ENCODE measurements around the gene NELFCD.

The NELFCD gene

GRCh38 chr20:59008715-59009336 lies 27.8 kb downstream of the NELFCD start (continued):
- TF ChIP-seq ZNF518A (tag by site-specific recombination; conservative IDR thresholded peaks at IDR 0.05; ENCODE audit: low read depth), result no peak
- TF ChIP-seq TCF7L2 (IDR thresholded peaks at IDR 0.05; ENCODE audit: borderline replicate concordance, low read depth, low read length), result no peak
- TF ChIP-seq ZBTB11 (tag by site-specific recombination; conservative IDR thresholded peaks at IDR 0.05; ENCODE audit: low read depth), result no peak
- TF ChIP-seq ZNF266 (tag by site-specific recombination; IDR thresholded peaks at IDR 0.05; ENCODE audit: low read depth), result no peak
- TF ChIP-seq ZNF792 (tag by site-specific recombination; IDR thresholded peaks at IDR 0.05), result no peak
- no peak for TF ChIP-seq ZNF76 (tag by site-specific recombination; IDR thresholded peaks at IDR 0.05; ENCODE audit: borderline replicate concordance, low read depth)
- TF ChIP-seq ZBTB1 (tag by site-specific recombination; IDR thresholded peaks at IDR 0.05), result no peak
- no peak for TF ChIP-seq ZNF2 (tag by site-specific recombination; IDR thresholded peaks at IDR 0.05)
- no peak for TF ChIP-seq YY2 (tag by site-specific recombination; IDR thresholded peaks at IDR 0.05)
- no peak for TF ChIP-seq ZNF558 (tag by site-specific recombination; IDR thresholded peaks at IDR 0.05)

GRCh38 chr20:59010321-59010994 lies 29.4 kb downstream of the NELFCD start:
- TF ChIP-seq ZNF132 (tag by site-specific recombination; IDR thresholded peaks at IDR 0.05; ENCODE audit: borderline replicate concordance) (no peak), ZNF302 (tag by site-specific recombination; IDR thresholded peaks at IDR 0.05; ENCODE audit: low read depth) (no peak), REST (tag by site-specific recombination; IDR thresholded peaks at IDR 0.05) (no peak), ZNF324 (tag by site-specific recombination; IDR thresholded peaks at IDR 0.05) (no peak), ZNF10 (tag by site-specific recombination; IDR thresholded peaks at IDR 0.05) (no peak)
- peaks cover 3% of the 10 kb centered on the region; the same call in 1 of the 2 replicates for H3K4me1 ChIP-seq (ENCODE audit: control insufficient read depth, insufficient read depth, low read length)
- POLR2A ChIA-PET, result interaction anchor here (1.0 to 1.7 kb wide), 2 partner anchors 12 to 22 kb away, joined by 3 to 5 read pairs; partner anchors contain the start of gene ATP5F1E
- H3K9me3 ChIP-seq (ENCODE audit: control insufficient read depth, insufficient read depth, low read depth, low read length), result no peaks in the 10 kb centered on the region
- CTCF ChIA-PET, result no interaction called here
- no peak overlapping the region for H3K27ac ChIP-seq (ENCODE audit: extremely low read depth, low read depth, low read length)
- H3K4me3 ChIP-seq (ENCODE audit: low read depth, low read length), result no peak overlapping the region
- H3K36me3 ChIP-seq (ENCODE audit: control insufficient read depth in 2 of 2, insufficient read depth in 1 of 2, low read length in 2 of 2), result peaks cover 0 to 2% of the 10 kb centered on the region in 2 experiments; a peak in 1 of 3 replicates

Data from HEK293 (cell line).